Common myeloid progenitor, CD34-positive (primary cell): ENCODE measurements around the gene SUCLG2.

ENCODE experiments used
- CTCF ChIA-PET: fragments of 350-600 bp; sonication (Branson Sonifier 250); formaldehyde crosslinking; loops from one replicate; lab custom pipeline; 2021; ENCODE audit warnings: antibody characterized with exemption; lab: Charles Lee
- POLR2A ChIA-PET: fragments of 350-600 bp; sonication (Branson Sonifier 250); formaldehyde crosslinking; loops from one replicate; lab custom pipeline; 2021; ENCODE audit warnings: antibody characterized with exemption; lab: Charles Lee
- DNase-seq, 3 donors: peaks; one replicate each; pipeline versions ENCODE4 v3.0.0 to v3.0.0-alpha.2; 2013
- H3K27ac ChIP-seq, 2 experiments: 1 replicate in 1 of 2; 2 replicates in 1 of 2; pipeline ENCODE4 v1.7.0; 2013; ENCODE audit warnings: inconsistent platforms in 2 of 2, low read length in 2 of 2, mild to moderate bottlenecking in 2 of 2, low read depth in 1 of 2, moderate library complexity in 1 of 2; ENCODE audit not compliant: severe bottlenecking in 2 of 2, insufficient read depth in 1 of 2, poor library complexity in 1 of 2
- H3K27me3 ChIP-seq, 5 experiments: replicated peaks in 2 of 5; 1 replicate in 3 of 5; 2 replicates in 2 of 5; pipeline versions ENCODE4 v1.6.1 to v1.7.0; 2013; ENCODE audit warnings: low read length in 4 of 5, mild to moderate bottlenecking in 2 of 5, moderate library complexity in 2 of 5, inconsistent platforms in 1 of 5; ENCODE audit not compliant: insufficient read depth in 5 of 5, control insufficient read depth in 4 of 5
- H3K36me3 ChIP-seq, 4 experiments: 1 replicate in 2 of 4; 2 replicates in 2 of 4; pipeline versions ENCODE4 v1.6.1 to v1.7.0; 2013; ENCODE audit warnings: low read length in 3 of 4, control low read depth in 1 of 4, mild to moderate bottlenecking in 1 of 4; ENCODE audit not compliant: control insufficient read depth in 4 of 4, insufficient read depth in 4 of 4
- H3K4me1 ChIP-seq, 4 experiments: 1 replicate in 3 of 4; 2 replicates in 1 of 4; pipeline versions ENCODE4 v1.6.1 to v1.7.1; 2013; ENCODE audit warnings: low read length in 3 of 4, mild to moderate bottlenecking in 3 of 4, control low read depth in 1 of 4, inconsistent platforms in 1 of 4, moderate library complexity in 1 of 4; ENCODE audit not compliant: control insufficient read depth in 4 of 4, insufficient read depth in 4 of 4; ENCODE audit errors: control extremely low read depth in 1 of 4
- H3K4me3 ChIP-seq, 7 experiments: 1 replicate in 4 of 7; 2 replicates in 3 of 7; pipeline versions ENCODE4 v1.5.1 to v1.7.0; 2013; ENCODE audit warnings: mild to moderate bottlenecking in 7 of 7, low read length in 6 of 7, moderate library complexity in 6 of 7, inconsistent platforms in 2 of 7, low read depth in 2 of 7, control low read depth in 1 of 7; ENCODE audit not compliant: insufficient read depth in 4 of 7, control insufficient read depth in 1 of 7; ENCODE audit errors: extremely low read depth in 1 of 7
- H3K9me3 ChIP-seq, 5 experiments: 1 replicate in 4 of 5; 2 replicates in 1 of 5; pipeline versions ENCODE4 v1.6.1 to v1.7.1; 2013; ENCODE audit warnings: low read length in 4 of 5, mild to moderate bottlenecking in 2 of 5, inconsistent platforms in 1 of 5, low read depth in 1 of 5, moderate library complexity in 1 of 5; ENCODE audit not compliant: control insufficient read depth in 4 of 5, insufficient read depth in 2 of 5; ENCODE audit errors: control extremely low read depth in 1 of 5
- WGBS: methylation state at CpG from one replicate; pipeline ENCODE4 v1.1.5; 2013; ENCODE audit not compliant: insufficient coverage; 5-methylcytosine and 5-hydroxymethylcytosine counted together

Gene SUCLG2

GRCh38 chr3:67674055-67674454 is 19.6 kb upstream of the SUCLG2 start:
- H3K36me3 ChIP-seq, result no peaks in the 10 kb centered on the region
- ChIA-PET POLR2A (no interaction called here), CTCF (no interaction called here)
- H3K27me3 ChIP-seq, result peaks cover 0 to 34% (median 6%) of the 10 kb centered on the region in 5 experiments
- H3K27ac ChIP-seq, result no peak overlapping the region
- 100% methylated on average over 4 of the region's 4 CpGs for WGBS
- no peak for DNase-seq
- H3K4me1 ChIP-seq, result no peaks in the 10 kb centered on the region
- H3K9me3 ChIP-seq, result peaks cover 0 to 8% (median 0%) of the 10 kb centered on the region in 5 experiments
- no peak overlapping the region for H3K4me3 ChIP-seq

GRCh38 chr3:67662733-67663132 is 8.3 kb upstream of the SUCLG2 start:
- no peaks in the 10 kb centered on the region for H3K36me3 ChIP-seq
- H3K9me3 ChIP-seq, result peaks cover 0 to 4% (median 2%) of the 10 kb centered on the region in 5 experiments
- H3K27ac ChIP-seq, result no peak overlapping the region
- whole genome bisulfite sequencing, result 67% methylated on average over 1 of the region's 3 CpGs
- ChIA-PET CTCF (no interaction called here), POLR2A (no interaction called here)
- no peak overlapping the region for H3K4me3 ChIP-seq
- peaks cover 0 to 2% (median 0%) of the 10 kb centered on the region in 4 experiments for H3K4me1 ChIP-seq
- peaks cover 0 to 75% (median 56%) of the 10 kb centered on the region in 5 experiments for H3K27me3 ChIP-seq
- peak in 2 of 3 donors; percentile 29 for DNase-seq

- CTCF ChIA-PET, result no interaction called here
These were observed 6.7 kb upstream of the SUCLG2 start for GRCh38 chr3:67661089-67661488.

GRCh38 chr3:67657192-67657591 is 2.8 kb upstream of the SUCLG2 start:
- peak in 2 of 3 donors; percentile 23 to 39 for DNase-seq

More at GRCh38 chr3:67661089-67661488, 6.7 kb upstream of the SUCLG2 start:
- H3K9me3 ChIP-seq, result no peaks in the 10 kb centered on the region
- DNase-seq, result no peak
- no peak overlapping the region for H3K4me3 ChIP-seq
- POLR2A ChIA-PET, result no interaction called here
- H3K36me3 ChIP-seq, result no peaks in the 10 kb centered on the region
- H3K27ac ChIP-seq, result no peak overlapping the region
- peaks cover 0 to 73% (median 59%) of the 10 kb centered on the region in 5 experiments for H3K27me3 ChIP-seq
- whole genome bisulfite sequencing, result no CpG with 5 or more reads among the region's 1 CpG
- H3K4me1 ChIP-seq, result peaks cover 1 to 5% (median 4%) of the 10 kb centered on the region in 4 experiments

GRCh38 chr3:67656614-67657013 is 2.2 kb upstream of the SUCLG2 start:
- Histone ChIP-seq H3K9me3 (no peaks in the 10 kb centered on the region), H3K27ac (no peak overlapping the region), H3K4me3 (no peak overlapping the region), H3K27me3 (peaks cover 0 to 67% (median 36%) of the 10 kb centered on the region in 5 experiments), H3K4me1 (peaks cover 20 to 31% (median 28%) of the 10 kb centered on the region in 4 experiments), H3K36me3 (no peaks in the 10 kb centered on the region)
- WGBS, result no CpG with 5 or more reads among the region's 2 CpGs
- no peak for DNase-seq
- POLR2A ChIA-PET, result no interaction called here
- CTCF ChIA-PET, result interaction anchor here (1.3 kb wide), 1 partner anchor 19 kb away, joined by 3 read pairs; no protein-coding TSS in a partner anchor

More at GRCh38 chr3:67657192-67657591, 2.8 kb upstream of the SUCLG2 start:
- WGBS, result 4% methylated on average over 5 of the region's 5 CpGs
- POLR2A ChIA-PET, result no interaction called here
- H3K4me3 ChIP-seq, result no peak overlapping the region
- CTCF ChIA-PET, result interaction anchor here (1.3 kb wide), 1 partner anchor 18 kb away, joined by 3 read pairs; no protein-coding TSS in a partner anchor
- H3K36me3 ChIP-seq, result no peaks in the 10 kb centered on the region
- no peak overlapping the region for H3K27ac ChIP-seq
- peaks cover 0 to 71% (median 38%) of the 10 kb centered on the region in 5 experiments for H3K27me3 ChIP-seq
- peaks cover 20 to 31% (median 28%) of the 10 kb centered on the region in 4 experiments for H3K4me1 ChIP-seq
- H3K9me3 ChIP-seq, result no peaks in the 10 kb centered on the region

- Histone ChIP-seq H3K27ac (no peak overlapping the region), H3K4me3 (peak overlapping the region in 5 of 7 experiments; percentile 15 to 55 (median 28)), H3K27me3 (peaks cover 0 to 74% (median 35%) of the 10 kb centered on the region in 5 experiments), H3K36me3 (no peaks in the 10 kb centered on the region), H3K4me1 (peaks cover 20 to 31% (median 28%) of the 10 kb centered on the region in 4 experiments), H3K9me3 (no peaks in the 10 kb centered on the region)
- POLR2A ChIA-PET, result no interaction called here
- WGBS, result 15% methylated on average over 22 of the region's 24 CpGs
- peak; percentile 93 to 99 (median 98) for DNase-seq
- CTCF ChIA-PET, result interaction anchor here (0.8 to 1.6 kb wide), 3 partner anchors 13 to 54 kb away, joined by 3 read pairs; no protein-coding TSS in a partner anchor
These were observed 1.1 kb upstream of the SUCLG2 start for GRCh38 chr3:67655364-67656121.

- H3K27me3 ChIP-seq, result peaks cover 0 to 73% (median 38%) of the 10 kb centered on the region in 5 experiments
- ChIA-PET POLR2A (no interaction called here), CTCF (interaction anchor here (0.8 to 1.6 kb wide), 2 partner anchors 12 to 53 kb away, joined by 3 read pairs; no protein-coding TSS in a partner anchor)
- DNase-seq, result peak in 1 of 3 donors; percentile 15
- H3K4me3 ChIP-seq, result peak overlapping the region; percentile 54 to 80 (median 73)
- H3K4me1 ChIP-seq, result peaks cover 20 to 31% (median 28%) of the 10 kb centered on the region in 4 experiments
- H3K9me3 ChIP-seq, result no peaks in the 10 kb centered on the region
- no peak overlapping the region for H3K27ac ChIP-seq
- H3K36me3 ChIP-seq, result no peaks in the 10 kb centered on the region
- 30% methylated on average over 9 of the region's 11 CpGs for WGBS
These were observed 399 bp upstream of the SUCLG2 start for GRCh38 chr3:67654844-67655177.
